HG02642 (cell line): ENCODE data around the gene RBM19.
"Not testable (repeated sequence)": the region's sequence is repeated elsewhere in the genome, so short reads cannot be mapped to it uniquely, and the experiment has no call there.

Source experiments
- ATAC-seq: cut with Tn5 transposase; IDR thresholded peaks from one replicate; pipeline ENCODE4 v1.9.1; 2021; ENCODE audit warnings: mild to moderate bottlenecking; ENCODE audit not compliant: unreplicated experiment, poor library complexity

The RBM19 gene

GRCh38 chr12:113965951-113966797 lies at the start of gene RBM19:
Gene RBM19, minus strand, starts transcription at chr12:113966325. Its CDS starts 98 bp downstream, at chr12:113966227.
- peak; percentile 97 for ATAC-seq

GRCh38 chr12:114015851-114016250 lies 49.7 kb upstream of the RBM19 start:
- ATAC-seq, result no peak

GRCh38 chr12:114013575-114014345 lies 47.6 kb upstream of the RBM19 start:
- ATAC-seq, result no peak

GRCh38 chr12:114012744-114013431 lies 46.8 kb upstream of the RBM19 start:
- no peak for ATAC-seq

GRCh38 chr12:114011711-114012110 lies 45.6 kb upstream of the RBM19 start:
- ATAC-seq, result no peak

- no peak for ATAC-seq
Observed at GRCh38 chr12:114006482-114007425, 40.6 kb upstream of the RBM19 start.

GRCh38 chr12:114004402-114004801 lies 38.3 kb upstream of the RBM19 start:
- no peak for ATAC-seq

- no peak for ATAC-seq
Observed at GRCh38 chr12:114003286-114003685, 37.2 kb upstream of the RBM19 start.

GRCh38 chr12:114001511-114002340 lies 35.6 kb upstream of the RBM19 start:
- no peak for ATAC-seq

GRCh38 chr12:114000861-114001260 lies 34.7 kb upstream of the RBM19 start:
- no peak for ATAC-seq

GRCh38 chr12:114000261-114000660 lies 34.1 kb upstream of the RBM19 start:
- not testable (repeated sequence) for ATAC-seq

GRCh38 chr12:113997365-113997764 lies 31.2 kb upstream of the RBM19 start:
- no peak for ATAC-seq

- no peak for ATAC-seq
Observed at GRCh38 chr12:113996026-113996425, 29.9 kb upstream of the RBM19 start.

GRCh38 chr12:113994051-113994450 lies 27.9 kb upstream of the RBM19 start:
- no peak for ATAC-seq

- ATAC-seq, result not testable (repeated sequence)
Observed at GRCh38 chr12:113992751-113993150, 26.6 kb upstream of the RBM19 start.

- ATAC-seq, result no peak
Observed at GRCh38 chr12:113991224-113992044, 25.3 kb upstream of the RBM19 start.

GRCh38 chr12:113990250-113991223 lies 24.4 kb upstream of the RBM19 start:
- ATAC-seq, result no peak
